Neutrophil (primary cell): ENCODE results near the gene RNF14.

Experiments
- H3K27ac ChIP-seq: fragments of 200-600 bp; sonication (generic); 2 replicates; pipeline ENCODE4 v1.5.1; 2016; ENCODE audit warnings: mild to moderate bottlenecking, moderate library complexity
- H3K27me3 ChIP-seq: fragments of 200-600 bp; sonication (generic); 2 replicates; pipeline ENCODE4 v1.6.0; 2016; ENCODE audit warnings: mild to moderate bottlenecking
- H3K36me3 ChIP-seq: fragments of 200-600 bp; sonication (generic); 2 replicates; pipeline ENCODE4 v1.5.1; 2017
- H3K4me1 ChIP-seq, 2 experiments: fragments of 200-600 bp in 1 of 2; sonication (generic) in 1 of 2; 1 replicate in 1 of 2; 2 replicates in 1 of 2; pipeline versions ENCODE4 v1.5.1 to v1.6.1; 2013 to 2016; ENCODE audit warnings: low read depth in 1 of 2, low read length in 1 of 2, mild to moderate bottlenecking in 1 of 2, moderate library complexity in 1 of 2; ENCODE audit not compliant: control insufficient read depth in 1 of 2, insufficient read depth in 1 of 2
- H3K4me3 ChIP-seq, 2 experiments: fragments of 200-600 bp in 1 of 2; sonication (generic) in 1 of 2; 1 replicate in 1 of 2; 2 replicates in 1 of 2; pipeline ENCODE4 v1.5.1; 2013 to 2016; ENCODE audit warnings: low read depth in 1 of 2, low read length in 1 of 2, mild to moderate bottlenecking in 1 of 2, moderate library complexity in 1 of 2
- H3K9me3 ChIP-seq: fragments of 200-600 bp; sonication (generic); 2 replicates; pipeline ENCODE4 v1.5.1; 2016
- CTCF ChIP-seq: fragments of 200-600 bp; sonication (generic); IDR thresholded peaks from 2 replicates; pipeline ENCODE4 v1.5.1; 2016; ENCODE audit warnings: antibody characterized with exemption

The RNF14 gene

GRCh38 chr5:141942185-141942857 lies 26.6 kb upstream of the RNF14 start:
- no peaks in the 10 kb centered on the region for H3K9me3 ChIP-seq
- no peak overlapping the region for H3K4me3 ChIP-seq
- peaks cover 53% of the 10 kb centered on the region for H3K36me3 ChIP-seq
- H3K4me1 ChIP-seq, result peaks cover 14 to 17% of the 10 kb centered on the region in 2 experiments
- H3K27ac ChIP-seq, result no peak overlapping the region
- no peaks in the 10 kb centered on the region for H3K27me3 ChIP-seq
- no peak for TF ChIP-seq CTCF

GRCh38 chr5:141944076-141944475 lies 24.8 kb upstream of the RNF14 start:
- Histone ChIP-seq H3K9me3 (no peaks in the 10 kb centered on the region), H3K27ac (no peak overlapping the region), H3K4me3 (no peak overlapping the region), H3K36me3 (peaks cover 37% of the 10 kb centered on the region), H3K4me1 (peaks cover 14 to 21% of the 10 kb centered on the region in 2 experiments), H3K27me3 (no peaks in the 10 kb centered on the region)
- TF ChIP-seq CTCF, result no peak

DNA sequence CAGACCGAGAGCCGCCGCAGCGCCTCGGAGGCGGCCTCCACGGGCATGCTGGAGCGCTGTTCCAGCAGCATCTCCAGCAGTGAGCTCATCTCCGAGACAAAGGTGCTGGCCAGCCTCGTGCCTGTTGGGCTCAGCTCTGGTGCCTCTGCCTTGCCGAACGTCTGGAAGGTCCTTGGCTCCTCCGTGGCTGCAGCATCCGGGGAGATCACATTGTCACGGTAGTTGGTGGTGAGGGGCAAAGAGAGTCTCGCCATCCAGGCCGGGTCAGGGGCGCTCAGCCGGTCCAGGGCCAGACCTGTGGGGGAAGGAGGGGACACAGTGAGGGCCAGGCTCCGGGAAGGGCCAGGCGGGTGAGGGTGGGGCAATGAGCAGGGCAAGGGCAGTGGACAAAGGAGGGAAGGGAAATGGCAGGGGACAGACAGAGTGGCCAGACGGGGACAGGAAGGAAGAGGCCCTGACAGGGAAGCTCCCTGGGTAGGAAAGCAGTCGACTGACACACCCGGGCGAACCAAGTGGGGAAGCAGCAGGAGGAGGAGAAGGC lies 23.3 kb upstream of the RNF14 start:
- peaks cover 22% of the 10 kb centered on the region for H3K36me3 ChIP-seq
- H3K4me3 ChIP-seq, result no peak overlapping the region
- H3K27ac ChIP-seq, result no peak overlapping the region
- H3K9me3 ChIP-seq, result no peaks in the 10 kb centered on the region
- peaks cover 14 to 21% of the 10 kb centered on the region in 2 experiments for H3K4me1 ChIP-seq
- no peaks in the 10 kb centered on the region for H3K27me3 ChIP-seq
- no peak for TF ChIP-seq CTCF

- Histone ChIP-seq H3K36me3 (peaks cover 6% of the 10 kb centered on the region), H3K27ac (no peak overlapping the region), H3K4me3 (no peak overlapping the region), H3K4me1 (peaks cover 21 to 23% of the 10 kb centered on the region in 2 experiments), H3K27me3 (no peaks in the 10 kb centered on the region), H3K9me3 (no peaks in the 10 kb centered on the region)
- no peak for TF ChIP-seq CTCF
Observed at GRCh38 chr5:141947316-141947715, 21.6 kb upstream of the RNF14 start.

DNA sequence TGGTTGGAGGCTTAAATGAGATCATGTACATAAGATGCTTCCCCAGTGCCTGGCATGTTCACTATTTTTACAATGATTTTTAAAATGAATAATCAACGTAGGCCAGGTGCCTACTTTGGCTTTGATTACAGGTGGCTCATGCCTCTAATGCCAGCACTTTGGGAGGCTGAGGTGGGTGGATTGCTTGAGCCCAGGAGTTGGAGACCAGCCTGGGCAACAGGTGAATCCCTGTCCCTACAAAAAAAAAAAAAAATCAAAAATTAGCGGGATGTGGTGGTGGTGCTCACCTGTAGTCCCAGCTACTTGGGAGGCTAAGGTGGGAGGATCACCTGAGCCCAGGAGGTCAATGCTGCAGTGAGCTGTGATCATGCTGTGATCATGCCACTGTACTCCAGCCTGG lies 20.1 kb upstream of the RNF14 start:
- peaks cover 30 to 33% of the 10 kb centered on the region in 2 experiments for H3K4me1 ChIP-seq
- no peaks in the 10 kb centered on the region for H3K9me3 ChIP-seq
- H3K27ac ChIP-seq, result no peak overlapping the region
- H3K27me3 ChIP-seq, result no peaks in the 10 kb centered on the region
- H3K4me3 ChIP-seq, result no peak overlapping the region
- H3K36me3 ChIP-seq, result no peaks in the 10 kb centered on the region
- no peak for TF ChIP-seq CTCF
